MCF 10A (cell line): ENCODE data around the gene KLK10. TPM values are rescaled to one million over a fixed set of nuclear protein-coding genes. Genes with fewer than 3 reads are reported as not detected.

Experiments used
- BruUV-seq: library from RNA; stranded (reverse); fragments of 400-500 nt; replicated peaks from 2 replicates; lab custom pipeline; 2021; lab: Mats Ljungman, UMichigan
- CTCF ChIA-PET: fragments of 300-600 bp; sonication (Branson Sonifier 250); formaldehyde crosslinking; extraction: SDS; loops from one replicate; lab custom pipeline; 2021; ENCODE audit warnings: antibody characterized with exemption, inconsistent platforms; lab: Yijun Ruan, JAX
- POLR2A ChIA-PET: fragments of 300-600, 350-650 bp; sonication (Branson Sonifier 250); formaldehyde crosslinking; extraction: SDS; loops from one replicate; lab custom pipeline; 2020; ENCODE audit warnings: antibody characterized with exemption, inconsistent platforms; lab: Yijun Ruan, JAX
- DNase-seq: peaks from one replicate; pipeline ENCODE4 v3.0.0-alpha.2; 2018; ENCODE audit not compliant: unreplicated experiment
- H3K27ac Mint-ChIP-seq: one replicate; pipeline ENCODE4 v1.8.0; 2022; ENCODE audit warnings: mild to moderate bottlenecking, low read depth, mixed read lengths; ENCODE audit not compliant: unreplicated experiment
- H3K27me3 Mint-ChIP-seq: one replicate; pipeline ENCODE4 v1.8.0; 2022; ENCODE audit warnings: mixed read lengths; ENCODE audit not compliant: insufficient read depth, unreplicated experiment
- H3K36me3 Mint-ChIP-seq: one replicate; pipeline ENCODE4 v1.8.0; 2022; ENCODE audit warnings: mild to moderate bottlenecking, moderate library complexity, mixed read lengths; ENCODE audit not compliant: insufficient read depth, unreplicated experiment
- H3K4me1 Mint-ChIP-seq: one replicate; pipeline ENCODE4 v1.8.0; 2022; ENCODE audit warnings: mixed read lengths; ENCODE audit not compliant: insufficient read depth, unreplicated experiment
- H3K4me3 Mint-ChIP-seq: one replicate; pipeline ENCODE4 v1.8.0; 2022; ENCODE audit warnings: mild to moderate bottlenecking, moderate library complexity, mixed read lengths; ENCODE audit not compliant: unreplicated experiment
- H3K9me3 Mint-ChIP-seq: one replicate; pipeline ENCODE4 v1.8.0; 2022; ENCODE audit warnings: mixed read lengths; ENCODE audit not compliant: unreplicated experiment
- intact Hi-C: fragments of 100-400 bp; cut with micrococcal nuclease; formaldehyde crosslinking; loops from 2 replicates; pipeline ENCODE4 v1.14.1; 2022
- total RNA-seq: library from RNA; stranded (reverse); gene quantifications from 2 replicates; pipeline ENCODE4 v1.2.3, GENCODE V29; 2022
- TF ChIP-seq, protein P1 (sequence below): fragments of 200-600 bp; IDR thresholded peaks from one replicate; pipeline ENCODE4 v1.8.0; 2022; ENCODE audit warnings: antibody characterized with exemption, mild to moderate bottlenecking; ENCODE audit not compliant: unreplicated experiment

KLK10 gene
- total RNA-seq, 1 experiment from 2014 or later: not detected

DNA sequence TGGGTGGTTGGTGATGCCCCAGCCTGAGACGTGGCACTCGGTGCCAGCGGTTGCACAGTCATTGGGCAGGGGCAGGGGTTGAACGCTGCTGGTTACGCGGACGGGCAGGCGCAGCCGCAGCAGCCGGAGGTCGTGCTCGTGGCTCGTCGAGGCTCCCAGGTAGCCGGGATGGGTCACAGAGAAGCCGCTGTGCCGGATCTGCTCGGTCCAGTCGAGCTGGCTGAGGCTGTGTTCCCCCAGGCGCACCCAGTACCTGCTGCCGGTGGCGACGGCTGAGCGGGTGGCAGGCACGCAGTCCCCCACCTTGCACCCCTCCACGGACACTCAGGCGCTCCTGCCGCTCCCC is 12.3 kb upstream of the KLK10 start:
- intact Hi-C loops: no loop called here
- H3K9me3 Mint-ChIP-seq: peaks cover 46% of the 10 kb centered on the region

DNA sequence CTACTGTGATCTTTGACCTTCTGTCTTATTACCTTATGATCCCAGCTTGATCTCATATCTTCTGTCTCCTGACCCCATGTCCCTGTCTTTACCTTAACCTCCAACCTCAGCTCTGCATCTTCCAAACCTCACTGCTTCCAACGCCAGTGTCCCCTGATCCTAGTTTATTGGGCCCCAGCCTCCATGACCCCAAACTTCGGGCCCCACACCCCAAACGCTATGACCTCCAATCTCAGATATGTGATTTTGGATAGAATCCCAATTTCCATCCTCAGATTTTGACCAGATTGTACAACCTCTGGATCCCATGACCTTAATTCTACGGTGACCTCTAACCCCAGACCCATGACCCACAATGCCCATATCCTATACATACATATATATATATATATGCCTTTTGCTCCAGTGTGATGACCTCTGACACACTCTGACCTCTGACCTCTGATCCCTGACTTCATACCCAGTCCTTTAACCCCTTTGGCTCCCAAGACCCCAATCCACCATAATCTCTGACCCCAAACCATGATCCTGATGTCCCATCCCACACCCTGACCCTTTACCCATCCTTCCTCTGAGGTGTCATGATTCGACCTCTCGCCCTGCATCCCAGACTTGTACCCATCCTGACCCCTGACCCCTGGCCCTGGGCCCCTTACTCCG is 11.8 kb upstream of the KLK10 start:
- H3K4me3 Mint-ChIP-seq: no peak overlapping the region
- intact Hi-C loops: no loop called here
- no peak for DNase-seq
- TF ChIP-seq, protein P1, sequence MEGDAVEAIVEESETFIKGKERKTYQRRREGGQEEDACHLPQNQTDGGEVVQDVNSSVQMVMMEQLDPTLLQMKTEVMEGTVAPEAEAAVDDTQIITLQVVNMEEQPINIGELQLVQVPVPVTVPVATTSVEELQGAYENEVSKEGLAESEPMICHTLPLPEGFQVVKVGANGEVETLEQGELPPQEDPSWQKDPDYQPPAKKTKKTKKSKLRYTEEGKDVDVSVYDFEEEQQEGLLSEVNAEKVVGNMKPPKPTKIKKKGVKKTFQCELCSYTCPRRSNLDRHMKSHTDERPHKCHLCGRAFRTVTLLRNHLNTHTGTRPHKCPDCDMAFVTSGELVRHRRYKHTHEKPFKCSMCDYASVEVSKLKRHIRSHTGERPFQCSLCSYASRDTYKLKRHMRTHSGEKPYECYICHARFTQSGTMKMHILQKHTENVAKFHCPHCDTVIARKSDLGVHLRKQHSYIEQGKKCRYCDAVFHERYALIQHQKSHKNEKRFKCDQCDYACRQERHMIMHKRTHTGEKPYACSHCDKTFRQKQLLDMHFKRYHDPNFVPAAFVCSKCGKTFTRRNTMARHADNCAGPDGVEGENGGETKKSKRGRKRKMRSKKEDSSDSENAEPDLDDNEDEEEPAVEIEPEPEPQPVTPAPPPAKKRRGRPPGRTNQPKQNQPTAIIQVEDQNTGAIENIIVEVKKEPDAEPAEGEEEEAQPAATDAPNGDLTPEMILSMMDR: no peak
- no TSS peak for BruUV-seq
- no peaks in the 10 kb centered on the region for H3K36me3 Mint-ChIP-seq
- no peak overlapping the region for H3K27ac Mint-ChIP-seq
- H3K4me1 Mint-ChIP-seq: peaks cover 6% of the 10 kb centered on the region
- POLR2A ChIA-PET: no interaction called here
- CTCF ChIA-PET: no interaction called here
- peaks cover 12% of the 10 kb centered on the region for H3K27me3 Mint-ChIP-seq
- peaks cover 51% of the 10 kb centered on the region for H3K9me3 Mint-ChIP-seq

More for the DNA sequence above, 12.3 kb upstream of the KLK10 start:
- no peak overlapping the region for H3K27ac Mint-ChIP-seq
- no TSS peak for BruUV-seq
- TF ChIP-seq, protein P1: no peak
- no peaks in the 10 kb centered on the region for H3K36me3 Mint-ChIP-seq
- H3K27me3 Mint-ChIP-seq: peaks cover 12% of the 10 kb centered on the region
- CTCF ChIA-PET: no interaction called here
- no peak overlapping the region for H3K4me3 Mint-ChIP-seq
- H3K4me1 Mint-ChIP-seq: peaks cover 2% of the 10 kb centered on the region
- POLR2A ChIA-PET: no interaction called here
- no peak for DNase-seq

DNA sequence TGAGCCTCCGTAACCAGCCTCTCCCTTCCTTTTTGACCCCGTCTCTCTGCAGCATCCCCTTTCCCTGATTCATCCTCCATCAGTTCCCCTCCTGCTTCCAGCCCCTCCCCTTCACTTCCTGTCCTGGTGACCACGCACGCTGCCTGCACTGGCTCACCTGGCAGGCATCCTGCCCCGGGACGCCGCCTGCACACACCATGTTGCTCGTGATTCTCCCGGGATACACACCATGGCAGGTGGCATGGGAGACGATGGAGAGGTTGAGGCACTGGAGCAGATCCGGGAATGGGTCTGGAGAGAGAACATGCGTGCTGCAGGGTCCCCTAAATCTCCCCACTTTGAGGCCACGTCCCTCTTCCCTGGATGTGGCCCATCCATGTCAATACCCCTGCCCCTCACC is 11.1 kb upstream of the KLK10 start:
- TF ChIP-seq, protein P1: no peak
- intact Hi-C loops: no loop called here
- BruUV-seq: no TSS peak
- Mint-ChIP-seq H3K36me3 (no peaks in the 10 kb centered on the region), H3K27me3 (peaks cover 12% of the 10 kb centered on the region), H3K9me3 (peaks cover 49% of the 10 kb centered on the region), H3K4me3 (no peak overlapping the region), H3K4me1 (peaks cover 6% of the 10 kb centered on the region), H3K27ac (no peak overlapping the region)
- no peak for DNase-seq
- ChIA-PET POLR2A (no interaction called here), CTCF (no interaction called here)

DNA sequence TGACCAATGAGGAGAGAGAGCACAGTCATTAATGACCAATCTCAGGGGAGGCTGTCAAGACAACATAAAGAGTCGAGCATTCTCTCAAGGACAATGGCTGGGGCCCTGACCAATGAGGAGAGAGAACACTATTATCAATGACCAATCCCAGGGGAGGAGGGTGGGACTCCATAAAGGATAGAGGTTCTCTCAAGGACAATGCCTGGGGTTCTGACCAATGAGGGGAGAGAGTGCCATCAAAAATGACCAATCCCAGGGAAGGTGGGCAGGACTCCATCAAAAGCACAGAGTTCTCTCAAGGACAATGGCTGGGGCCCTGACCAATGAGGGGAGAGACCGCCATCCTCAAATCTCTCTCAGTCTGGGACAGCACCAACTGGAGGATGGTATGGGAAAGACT is 10.2 kb upstream of the KLK10 start:
- intact Hi-C loops: loop anchor here (10.0 kb wide), 1 partner anchor 755 kb away; no protein-coding TSS in a partner anchor
- Mint-ChIP-seq H3K27ac (no peak overlapping the region), H3K4me3 (no peak overlapping the region), H3K36me3 (no peaks in the 10 kb centered on the region), H3K4me1 (peaks cover 6% of the 10 kb centered on the region), H3K27me3 (peaks cover 7% of the 10 kb centered on the region), H3K9me3 (peaks cover 40% of the 10 kb centered on the region)
- no peak for DNase-seq
- no TSS peak for BruUV-seq
- ChIA-PET CTCF (no interaction called here), POLR2A (no interaction called here)
- TF ChIP-seq, protein P1: no peak
